H1 (cell line): ENCODE data around the gene AGR3. TPM values are rescaled to one million over a fixed set of nuclear protein-coding genes. Genes with fewer than 3 reads are reported as not detected.

Experiments used
- CTCF ChIA-PET: fragments of 300-600 bp; sonication (Branson Sonifier 250); formaldehyde crosslinking; loops from one replicate; lab custom pipeline; 2021; ENCODE audit not compliant: partially characterized antibody; lab: Charles Lee
- POLR2A ChIA-PET: fragments of 300-600 bp; sonication (Branson Sonifier 250); formaldehyde crosslinking; loops from one replicate; lab custom pipeline; 2021; ENCODE audit warnings: inconsistent platforms; ENCODE audit not compliant: partially characterized antibody; lab: Charles Lee
- DNase-seq, 2 experiments: peaks; one replicate each; pipeline versions ENCODE4 v3.0.0 to v3.0.0-alpha.2; 2010 to 2022; ENCODE audit warnings: low spot score in 2 of 2, low read depth in 1 of 2, mixed read lengths in 1 of 2
- FAIRE-seq: peaks from 2 replicates; lab custom pipeline; 2011; peaks lifted over from hg19 to GRCh38; lab: Jason Lieb, UNC
- H2AFZ ChIP-seq: 2 replicates; pipeline ENCODE4 v1.8.1; 2012; ENCODE audit warnings: low read length, inconsistent platforms
- H2AK5ac ChIP-seq: 2 replicates; pipeline ENCODE4 v1.6.1; 2013; ENCODE audit warnings: low read depth, low read length
- H2BK120ac ChIP-seq: replicated peaks from 2 replicates; pipeline ENCODE3; 2013; ENCODE audit warnings: low read depth, low read length, inconsistent platforms
- H2BK12ac ChIP-seq: 2 replicates; pipeline ENCODE4 v1.6.1; 2013; ENCODE audit warnings: low read depth, low read length
- H2BK15ac ChIP-seq: 2 replicates; pipeline ENCODE4 v1.6.1; 2013; ENCODE audit warnings: low read length
- H2BK20ac ChIP-seq: 2 replicates; pipeline ENCODE4 v1.6.1; 2013; ENCODE audit warnings: low read length
- H2BK5ac ChIP-seq: 2 replicates; pipeline ENCODE4 v1.6.1; 2013; ENCODE audit warnings: low read depth, low read length
- H3K14ac ChIP-seq: 2 replicates; pipeline ENCODE4 v1.6.1; 2013; ENCODE audit warnings: inconsistent platforms; ENCODE audit not compliant: insufficient read length
- H3K18ac ChIP-seq: 2 replicates; pipeline ENCODE4 v1.6.1; 2013; ENCODE audit warnings: low read length; ENCODE audit errors: extremely low read depth
- H3K23ac ChIP-seq: 2 replicates; pipeline ENCODE4 v1.6.1; 2013; ENCODE audit warnings: inconsistent platforms; ENCODE audit not compliant: insufficient read length
- H3K23me2 ChIP-seq: 2 replicates; pipeline ENCODE4 v1.6.1; 2013; ENCODE audit warnings: low read depth, low read length
- H3K27ac ChIP-seq: 2 replicates; pipeline ENCODE4 v1.6.1; 2011; ENCODE audit warnings: low read depth, low read length, inconsistent platforms
- H3K27me3 ChIP-seq, 4 experiments: replicated peaks in 1 of 4; 1 replicate in 1 of 4; 2 replicates in 3 of 4; pipeline versions ENCODE4 v1.6.1 to v1.8.1; 2011 to 2013; ENCODE audit warnings: low read length in 3 of 4, mild to moderate bottlenecking in 3 of 4, inconsistent platforms in 2 of 4, mixed read lengths in 2 of 4, moderate library complexity in 1 of 4; ENCODE audit not compliant: control insufficient read depth in 3 of 4, insufficient read depth in 3 of 4; ENCODE audit errors: extremely low read depth in 1 of 4
- H3K36me3 ChIP-seq, 4 experiments: 2 replicates each; pipeline versions ENCODE4 v1.6.1 to v1.8.1; 2011 to 2013; ENCODE audit warnings: mild to moderate bottlenecking in 4 of 4, low read length in 3 of 4, moderate library complexity in 2 of 4, control low read depth in 1 of 4, inconsistent platforms in 1 of 4; ENCODE audit not compliant: insufficient read depth in 4 of 4, control insufficient read depth in 2 of 4
- H3K4ac ChIP-seq: replicated peaks from 2 replicates; pipeline ENCODE3; 2013; ENCODE audit warnings: low read length, low read depth, mixed read lengths, inconsistent platforms; ENCODE audit not compliant: insufficient read length
- H3K4me1 ChIP-seq, 4 experiments: replicated peaks in 1 of 4; 1 replicate in 1 of 4; 2 replicates in 3 of 4; pipeline versions ENCODE4 v1.6.1 to v1.8.1; 2011 to 2013; ENCODE audit warnings: low read length in 3 of 4, inconsistent platforms in 2 of 4, mixed read lengths in 1 of 4; ENCODE audit not compliant: insufficient read depth in 4 of 4, control insufficient read depth in 3 of 4
- H3K4me2 ChIP-seq, 2 experiments: 2 replicates each; pipeline versions ENCODE4 v1.6.1 to v1.8.1; 2011 to 2013; ENCODE audit warnings: low read depth in 2 of 2, low read length in 2 of 2, control low read depth in 1 of 2, inconsistent platforms in 1 of 2, mild to moderate bottlenecking in 1 of 2; ENCODE audit not compliant: insufficient read depth in 1 of 2
- H3K4me3 ChIP-seq, 4 experiments: fragments of 200-600, 300-600 bp in 1 of 4; sonication (generic), shearing (Covaris generic), sonication (Bioruptor Twin) in 1 of 4; 2 replicates each; pipeline versions ENCODE4 v1.5.1 to v1.8.1; 2011 to 2016; ENCODE audit warnings: low read length in 4 of 4, low read depth in 3 of 4, control low read depth in 2 of 4, inconsistent platforms in 2 of 4, mild to moderate bottlenecking in 2 of 4, mixed read lengths in 1 of 4, moderate library complexity in 1 of 4; ENCODE audit not compliant: insufficient read depth in 2 of 4; ENCODE audit errors: extremely low read depth in 1 of 4
- H3K56ac ChIP-seq: replicated peaks from 2 replicates; pipeline ENCODE3; 2013; ENCODE audit warnings: low read depth, mild to moderate bottlenecking, mixed read lengths, low read length, inconsistent platforms; ENCODE audit not compliant: insufficient read length
- H3K79me1 ChIP-seq: 2 replicates; pipeline ENCODE4 v1.6.1; 2013; ENCODE audit warnings: low read depth, low read length, control low read depth
- H3K79me2 ChIP-seq, 2 experiments: 2 replicates each; pipeline versions ENCODE4 v1.6.1 to v1.8.1; 2012 to 2013; ENCODE audit warnings: low read length in 2 of 2, mild to moderate bottlenecking in 2 of 2, inconsistent platforms in 1 of 2; ENCODE audit not compliant: insufficient read depth in 2 of 2, control insufficient read depth in 1 of 2
- H3K9ac ChIP-seq, 4 experiments: replicated peaks in 1 of 4; 1 replicate in 1 of 4; 2 replicates in 3 of 4; pipeline versions ENCODE4 v1.6.1 to v1.8.1; 2011 to 2013; ENCODE audit warnings: low read depth in 3 of 4, low read length in 3 of 4, control low read depth in 2 of 4, mild to moderate bottlenecking in 2 of 4, moderate library complexity in 2 of 4, inconsistent platforms in 1 of 4; ENCODE audit errors: extremely low read depth in 1 of 4
- H3K9me3 ChIP-seq, 2 experiments: 2 replicates each; pipeline versions ENCODE4 v1.6.1 to v1.8.1; 2012 to 2013; ENCODE audit warnings: mild to moderate bottlenecking in 2 of 2, moderate library complexity in 2 of 2, control low read depth in 1 of 2, inconsistent platforms in 1 of 2, low read depth in 1 of 2, low read length in 1 of 2, mixed read lengths in 1 of 2; ENCODE audit not compliant: insufficient read depth in 2 of 2
- H4K20me1 ChIP-seq, 2 experiments: replicated peaks in 1 of 2; 2 replicates each; pipeline versions ENCODE3 to v1.8.1; 2011 to 2013; ENCODE audit warnings: inconsistent platforms in 2 of 2, low read length in 2 of 2, mild to moderate bottlenecking in 1 of 2; ENCODE audit not compliant: insufficient read depth in 2 of 2, control insufficient read depth in 1 of 2
- H4K5ac ChIP-seq: 2 replicates; pipeline ENCODE4 v1.6.1; 2013; ENCODE audit warnings: low read length, low read depth, mixed read lengths, inconsistent platforms; ENCODE audit not compliant: insufficient read length
- H4K8ac ChIP-seq: 2 replicates; pipeline ENCODE4 v1.8.0; 2013; ENCODE audit warnings: mild to moderate bottlenecking, moderate library complexity, low read length, inconsistent platforms; ENCODE audit not compliant: insufficient read depth; ENCODE audit errors: extremely low read depth
- H4K91ac ChIP-seq: replicated peaks from 2 replicates; pipeline ENCODE3; 2013; ENCODE audit warnings: low read length, mixed read lengths, inconsistent platforms; ENCODE audit not compliant: insufficient read length
- BACH1 ChIP-seq: IDR thresholded peaks from 2 replicates; pipeline ENCODE4 v1.6.1; 2012; ENCODE audit warnings: low read length, improper control_type of control experiment
- CTBP2 ChIP-seq: IDR thresholded peaks from 2 replicates; pipeline ENCODE4 v1.7.0; 2011; ENCODE audit warnings: borderline replicate concordance, mild to moderate bottlenecking, moderate library complexity, mixed read lengths, low read length; ENCODE audit not compliant: insufficient read depth, insufficient read length
- E2F6 ChIP-seq: IDR thresholded peaks from 2 replicates; pipeline ENCODE4 v1.6.1; 2012; ENCODE audit warnings: inconsistent platforms
- JUND ChIP-seq: IDR thresholded peaks from 2 replicates; pipeline ENCODE4 v1.6.1; 2011; ENCODE audit warnings: mild to moderate bottlenecking, improper control_type of control experiment, low read length
- POU5F1 ChIP-seq: IDR thresholded peaks from 2 replicates; pipeline ENCODE4 v1.6.1; 2011; ENCODE audit warnings: low read depth, mild to moderate bottlenecking, low read length, moderate library complexity
- SIRT6 ChIP-seq: IDR thresholded peaks from one replicate; pipeline ENCODE4 v1.7.1; 2012; ENCODE audit warnings: low read length, inconsistent platforms
- WGBS, 2 experiments: shearing (Covaris generic) in 1 of 2; methylation state at CpG; one replicate each; pipeline versions ENCODE4 v1.1.6 to v1.1.7; 2013 to 2015; ENCODE audit warnings: low lambda C conversion rate in 2 of 2, mixed read lengths in 2 of 2, inconsistent platforms in 1 of 2, low coverage in 1 of 2, missing lambda C conversion rate in 1 of 2; ENCODE audit not compliant: insufficient replicate concordance in 2 of 2, insufficient coverage in 1 of 2, insufficient read length in 1 of 2; ENCODE audit errors: extremely low coverage in 1 of 2, missing lambda C conversion rate in 1 of 2; 5-methylcytosine and 5-hydroxymethylcytosine counted together
- polyA plus RNA-seq, 7 experiments: library from polyadenylated mRNA; depleted of rRNA in 3 of 7; stranded (reverse) in 5 of 7; unstranded in 2 of 7; fragments of >200 nt in 5 of 7; fragments of 200-250 nt in 2 of 7; gene quantifications; 1 replicate in 5 of 7; 2 replicates in 1 of 7; 4 replicates in 1 of 7; pipeline versions ENCODE4 v1.2.1 to v1.2.3, GENCODE V29; 2011 to 2013; ENCODE audit warnings: missing spikeins in 2 of 7, mixed read lengths in 2 of 7
- total RNA-seq: library from RNA; stranded (reverse); fragmentation: NEBNext Ultra II Directional; extraction: Animal tissue kit (Norgen Biotek cat#: 25700); gene quantifications from 2 replicates; pipeline ENCODE4 v1.2.1, GENCODE V29; 2021

AGR3 gene
- total and polyA plus RNA-seq, 2 of the 8 experiments (the other 6 are each of a cell fraction or from before 2014, with no cell fraction given) = not detected

GRCh38 chr7:16846601-16847165 lies 35.1 kb downstream of the AGR3 start:
- Histone ChIP-seq H3K9ac (no peak overlapping the region), H2AK5ac (no peak overlapping the region), H3K27me3 (no peaks in the 10 kb centered on the region), H3K4me1 (no peaks in the 10 kb centered on the region; a peak in 1 of 7 replicates), H3K56ac (no peak overlapping the region), H4K20me1 (no peaks in the 10 kb centered on the region), H2BK20ac (no peak overlapping the region), H3K4me2 (no peak overlapping the region), H2BK15ac (no peak overlapping the region), H4K5ac (no peak overlapping the region), H3K23ac (no peak overlapping the region), H4K91ac (no peak overlapping the region), H3K4ac (no peak overlapping the region), H4K8ac (no peak overlapping the region), H2BK5ac (no peak overlapping the region), H3K4me3 (no peak overlapping the region), H2AFZ (no peak overlapping the region), H3K79me1 (no peaks in the 10 kb centered on the region), H2BK12ac (no peak overlapping the region), H3K23me2 (no peaks in the 10 kb centered on the region), H3K79me2 (no peaks in the 10 kb centered on the region), H3K9me3 (no peaks in the 10 kb centered on the region), H2BK120ac (no peak overlapping the region), H3K27ac (no peak overlapping the region), H3K14ac (no peak overlapping the region), H3K18ac (no peak overlapping the region), H3K36me3 (no peaks in the 10 kb centered on the region)
- TF ChIP-seq E2F6 = no peak
- no peak for TF ChIP-seq JUND
- TF ChIP-seq BACH1 = no peak
- no peak for TF ChIP-seq CTBP2
- TF ChIP-seq POU5F1 = no peak
- TF ChIP-seq SIRT6 = no peak
- WGBS, 2 experiments = 82% methylated on average over 2 of the region's 2 CpGs; no CpG with 5 or more reads in 1 of the 2 experiments
- DNase-seq (no peak), FAIRE-seq (no peak)
- POLR2A ChIA-PET = no interaction called here
- CTCF ChIA-PET = interaction anchor here (1.0 to 1.4 kb wide), 2 partner anchors 19 to 42 kb away, joined by 3 to 4 read pairs; partner anchors contain the start of gene AGR2
